Activated B cell treated with CpG ODN at 0.5 μM for 24 hours (primary cell): ENCODE data around the gene IL32. TPM values are rescaled to one million over a fixed set of nuclear protein-coding genes. Genes with fewer than 3 reads are reported as not detected.

Experiments used
- ATAC-seq: fragments of 200-7000 bp; cut with Tn5 transposase; one replicate; pipeline ENCODE4 v1.10.0; 2021; ENCODE audit warnings: low read depth, mild to moderate bottlenecking, moderate library complexity
- CTCF ChIA-PET: fragments of 350-600 bp; sonication (Branson Sonifier 250); formaldehyde crosslinking; loops from one replicate; lab custom pipeline; 2021; ENCODE audit warnings: antibody characterized with exemption; lab: Charles Lee
- POLR2A ChIA-PET: fragments of 350-600 bp; sonication (Branson Sonifier 250); formaldehyde crosslinking; loops from one replicate; lab custom pipeline; 2021; ENCODE audit warnings: antibody characterized with exemption; lab: Charles Lee
- DNase-seq: peaks from one replicate; pipeline ENCODE4 v3.0.0; 2022
- H3K27ac Mint-ChIP-seq: one replicate; pipeline ENCODE4 v1.8.0; 2020; ENCODE audit warnings: mixed read lengths
- H3K27me3 Mint-ChIP-seq: one replicate; pipeline ENCODE4 v1.8.0; 2021; ENCODE audit warnings: mixed read lengths
- H3K36me3 Mint-ChIP-seq: one replicate; pipeline ENCODE4 v1.8.0; 2021; ENCODE audit warnings: low read depth, mixed read lengths
- H3K4me1 Mint-ChIP-seq: one replicate; pipeline ENCODE4 v1.8.0; 2021; ENCODE audit warnings: mixed read lengths
- H3K4me3 Mint-ChIP-seq: one replicate; pipeline ENCODE4 v1.8.0; 2020; ENCODE audit warnings: mild to moderate bottlenecking, mixed read lengths
- H3K9me3 Mint-ChIP-seq: one replicate; pipeline ENCODE4 v1.8.0; 2020; ENCODE audit warnings: mixed read lengths
- intact Hi-C: fragments of 100-400 bp; cut with micrococcal nuclease; formaldehyde crosslinking; loops from one replicate; pipeline ENCODE4 v1.15.1; 2024
- total RNA-seq: library from RNA; stranded (reverse); gene quantifications from 2 replicates; pipeline ENCODE4 v1.2.3, GENCODE V29; 2022
- TF ChIP-seq, protein P1 (sequence below): fragments of 200-600 bp; IDR thresholded peaks from one replicate; pipeline ENCODE4 v1.8.0; 2022; ENCODE audit warnings: antibody characterized with exemption, mild to moderate bottlenecking

IL32 gene
- total RNA-seq, 1 donor from 2014 or later, result 3.4 TPM

DNA sequence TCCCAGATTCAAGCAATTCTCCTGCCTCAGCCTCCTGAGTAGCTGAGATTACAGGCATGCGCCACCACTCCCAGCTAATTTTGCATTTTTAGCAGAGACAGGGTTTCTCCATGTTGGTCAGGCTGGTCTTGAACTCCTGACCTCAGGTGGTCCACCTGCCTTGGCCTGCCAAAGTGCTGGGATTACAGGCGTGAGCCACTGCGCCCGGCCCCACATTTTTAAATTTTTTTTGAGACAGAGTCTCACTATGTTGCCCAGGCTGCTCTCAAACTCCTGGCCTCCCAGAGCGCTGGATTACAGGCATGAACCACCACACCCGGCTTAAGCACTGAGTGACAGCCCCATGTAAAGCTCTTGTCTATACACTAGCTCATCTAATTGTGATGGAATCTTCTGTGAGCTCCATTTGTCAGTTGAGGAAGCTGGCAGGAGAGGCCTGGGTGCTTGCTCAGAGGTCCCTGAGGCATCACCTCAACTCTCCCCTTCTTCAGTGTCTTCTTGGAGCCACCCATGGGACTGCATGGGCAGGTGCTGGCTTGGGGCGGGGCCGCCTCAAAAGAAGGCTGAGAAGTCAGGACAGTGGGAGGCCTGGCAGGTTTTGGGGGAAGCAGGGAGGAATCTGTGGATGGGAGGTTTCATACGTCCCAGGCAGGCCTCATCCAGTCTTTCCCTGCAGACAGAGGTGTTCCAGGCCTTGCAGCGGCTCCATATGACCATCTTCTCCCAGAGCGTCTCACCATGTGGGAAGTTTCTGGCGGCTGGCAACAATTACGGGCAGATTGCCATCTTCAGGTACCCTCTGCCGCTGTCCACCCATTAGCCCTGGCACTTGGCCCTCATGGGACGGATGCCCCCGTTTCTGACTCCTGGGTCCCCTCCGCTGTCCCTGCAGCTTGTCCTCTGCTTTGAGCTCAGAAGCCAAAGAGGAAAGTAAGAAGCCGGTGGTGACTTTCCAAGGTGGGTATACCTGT is 40.1 kb upstream of the IL32 start:
- H3K9me3 Mint-ChIP-seq, result no peaks in the 10 kb centered on the region
- DNase-seq (no peak), ATAC-seq (no peak)
- intact Hi-C loops, result no loop called here
- peaks cover 12% of the 10 kb centered on the region for H3K27me3 Mint-ChIP-seq
- CTCF ChIA-PET, result interaction anchor here (1.4 to 2.1 kb wide), 2 partner anchors 22 to 23 kb away, joined by 6 to 7 read pairs; no protein-coding TSS in a partner anchor
- H3K4me1 Mint-ChIP-seq, result peaks cover 48% of the 10 kb centered on the region
- POLR2A ChIA-PET, result interaction anchor here (0.7 to 1.4 kb wide), 6 partner anchors 120 to 1660 kb away, joined by 3 to 10 read pairs (median 6); no protein-coding TSS in a partner anchor
- no peak overlapping the region for H3K4me3 Mint-ChIP-seq
- TF ChIP-seq, protein P1, sequence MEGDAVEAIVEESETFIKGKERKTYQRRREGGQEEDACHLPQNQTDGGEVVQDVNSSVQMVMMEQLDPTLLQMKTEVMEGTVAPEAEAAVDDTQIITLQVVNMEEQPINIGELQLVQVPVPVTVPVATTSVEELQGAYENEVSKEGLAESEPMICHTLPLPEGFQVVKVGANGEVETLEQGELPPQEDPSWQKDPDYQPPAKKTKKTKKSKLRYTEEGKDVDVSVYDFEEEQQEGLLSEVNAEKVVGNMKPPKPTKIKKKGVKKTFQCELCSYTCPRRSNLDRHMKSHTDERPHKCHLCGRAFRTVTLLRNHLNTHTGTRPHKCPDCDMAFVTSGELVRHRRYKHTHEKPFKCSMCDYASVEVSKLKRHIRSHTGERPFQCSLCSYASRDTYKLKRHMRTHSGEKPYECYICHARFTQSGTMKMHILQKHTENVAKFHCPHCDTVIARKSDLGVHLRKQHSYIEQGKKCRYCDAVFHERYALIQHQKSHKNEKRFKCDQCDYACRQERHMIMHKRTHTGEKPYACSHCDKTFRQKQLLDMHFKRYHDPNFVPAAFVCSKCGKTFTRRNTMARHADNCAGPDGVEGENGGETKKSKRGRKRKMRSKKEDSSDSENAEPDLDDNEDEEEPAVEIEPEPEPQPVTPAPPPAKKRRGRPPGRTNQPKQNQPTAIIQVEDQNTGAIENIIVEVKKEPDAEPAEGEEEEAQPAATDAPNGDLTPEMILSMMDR, result no peak
- H3K36me3 Mint-ChIP-seq, result peaks cover 21% of the 10 kb centered on the region
- no peak overlapping the region for H3K27ac Mint-ChIP-seq

DNA sequence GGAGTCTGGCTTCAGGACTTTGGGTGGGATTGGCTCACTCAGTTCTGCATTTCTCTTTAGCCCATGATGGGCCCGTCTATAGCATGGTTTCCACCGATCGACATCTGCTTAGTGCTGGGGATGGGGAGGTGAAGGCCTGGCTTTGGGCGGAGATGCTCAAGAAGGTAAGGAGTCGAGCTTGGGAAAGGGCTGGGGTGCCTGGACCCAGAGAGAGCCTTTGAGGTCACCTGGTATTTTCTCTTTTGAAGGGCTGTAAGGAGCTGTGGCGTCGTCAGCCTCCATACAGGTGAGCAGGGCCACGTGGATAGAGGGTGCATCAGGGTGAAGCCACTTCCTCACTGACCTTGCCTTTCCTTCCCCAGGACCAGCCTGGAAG is 39.4 kb upstream of the IL32 start:
- H3K36me3 Mint-ChIP-seq, result peaks cover 21% of the 10 kb centered on the region
- no peak overlapping the region for H3K4me3 Mint-ChIP-seq
- no peak for DNase-seq
- ChIA-PET CTCF (interaction anchor here (1.4 kb wide), 1 partner anchor 23 kb away, joined by 6 read pairs; no protein-coding TSS in a partner anchor), POLR2A (interaction anchor here (1.4 kb wide), 1 partner anchor 22 kb away, joined by 3 read pairs; no protein-coding TSS in a partner anchor)
- H3K27ac Mint-ChIP-seq, result no peak overlapping the region
- peaks cover 15% of the 10 kb centered on the region for H3K27me3 Mint-ChIP-seq
- intact Hi-C loops, result no loop called here
- no peak for ATAC-seq
- peaks cover 44% of the 10 kb centered on the region for H3K4me1 Mint-ChIP-seq
- H3K9me3 Mint-ChIP-seq, result no peaks in the 10 kb centered on the region
- TF ChIP-seq, protein P1, result no peak

DNA sequence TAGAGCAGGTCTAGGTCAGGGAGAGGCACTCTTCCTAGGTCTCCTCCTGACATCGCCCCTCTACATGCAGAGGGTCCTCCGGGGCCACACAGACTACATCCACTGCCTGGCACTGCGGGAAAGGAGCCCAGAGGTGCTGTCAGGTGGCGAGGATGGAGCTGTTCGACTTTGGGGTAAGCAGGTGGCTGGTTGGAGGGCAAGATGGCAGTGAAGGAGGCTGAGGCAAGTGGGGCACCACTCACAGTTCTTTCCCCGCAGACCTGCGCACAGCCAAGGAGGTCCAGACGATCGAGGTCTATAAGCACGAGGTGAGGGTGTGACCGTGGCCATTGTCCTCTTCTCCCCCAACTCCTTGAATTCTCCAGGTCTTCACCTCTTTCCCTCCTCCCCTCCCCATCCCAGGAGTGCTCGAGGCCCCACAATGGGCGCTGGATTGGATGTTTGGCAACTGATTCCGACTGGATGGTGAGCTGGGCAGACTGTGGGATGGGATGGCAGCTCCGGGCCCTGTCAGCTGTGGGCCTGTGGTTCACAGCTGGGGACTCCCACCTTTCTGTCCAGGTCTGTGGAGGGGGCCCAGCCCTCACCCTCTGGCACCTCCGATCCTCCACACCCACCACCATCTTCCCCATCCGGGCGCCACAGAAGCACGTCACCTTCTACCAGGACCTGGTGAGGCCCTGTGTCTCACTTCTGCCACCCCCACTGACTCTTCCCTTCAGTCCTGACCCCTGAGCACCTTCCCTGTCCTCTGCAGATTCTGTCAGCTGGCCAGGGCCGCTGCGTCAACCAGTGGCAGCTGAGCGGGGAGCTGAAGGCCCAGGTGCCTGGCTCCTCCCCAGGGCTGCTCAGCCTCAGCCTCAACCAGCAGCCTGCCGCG is 38.6 kb upstream of the IL32 start:
- Mint-ChIP-seq H3K4me3 (no peak overlapping the region), H3K27ac (no peak overlapping the region), H3K27me3 (peaks cover 17% of the 10 kb centered on the region), H3K4me1 (peaks cover 38% of the 10 kb centered on the region), H3K9me3 (no peaks in the 10 kb centered on the region), H3K36me3 (peaks cover 21% of the 10 kb centered on the region)
- CTCF ChIA-PET, result interaction anchor here (0.7 to 9.0 kb wide), 5 partner anchors 20 to 104 kb away, joined by 3 to 87 read pairs (median 6); partner anchors contain the start of gene ZNF213
- intact Hi-C loops, result no loop called here
- TF ChIP-seq, protein P1, result no peak
- no peak for ATAC-seq
- POLR2A ChIA-PET, result interaction anchor here (0.7 to 1.5 kb wide), 5 partner anchors 23 to 1200 kb away, joined by 3 to 9 read pairs (median 3); partner anchors contain the start of genes FAHD1, KCTD5, ZNF213 and ZNF263
- no peak for DNase-seq

- TF ChIP-seq, protein P1, result no peak
- Mint-ChIP-seq H3K9me3 (no peaks in the 10 kb centered on the region), H3K27me3 (peaks cover 19% of the 10 kb centered on the region), H3K4me3 (no peak overlapping the region), H3K36me3 (peaks cover 21% of the 10 kb centered on the region), H3K4me1 (peaks cover 32% of the 10 kb centered on the region), H3K27ac (no peak overlapping the region)
- DNase-seq, result no peak
- CTCF ChIA-PET, result interaction anchor here (0.8 to 9.0 kb wide), 10 partner anchors 8 to 161 kb away, joined by 3 to 87 read pairs (median 6); partner anchors contain the start of genes TNFRSF12A and ZNF213
- intact Hi-C loops, result no loop called here
- POLR2A ChIA-PET, result interaction anchor here (0.7 to 1.5 kb wide), 8 partner anchors 8 to 1200 kb away, joined by 3 to 9 read pairs (median 4); partner anchors contain the start of genes FAHD1, KCTD5, TNFRSF12A and ZNF213
- ATAC-seq, result no peak
Observed at GRCh38 chr16:3027489-3027795, 38.0 kb upstream of the IL32 start.
